ENCODE results near the gene WWP2. TPM values are rescaled to one million over a fixed set of nuclear protein-coding genes. Genes with fewer than 3 reads are reported as not detected.

The WWP2 gene
- total and polyA plus RNA-seq, 2 donors (not counting 3 experiments of a cell fraction or from before 2014, with no cell fraction given), result 17.9 to 44.9 TPM

- peak overlapping the region; percentile 7 for H3K9ac ChIP-seq (replicated peaks; ENCODE audit: extremely low read depth, insufficient read depth, low read length)
- peak overlapping the region; percentile 20 for H3K4me2 ChIP-seq (ENCODE audit: insufficient read depth, low read length)
- H3K9me1 ChIP-seq (replicated peaks; ENCODE audit: control insufficient read depth, extremely low read depth, insufficient read depth, low read length), result no peaks in the 10 kb centered on the region
- H3K4me1 ChIP-seq (ENCODE audit: control insufficient read depth, extremely low read depth, insufficient read depth, low read length), result peaks cover 8% of the 10 kb centered on the region
- no peaks in the 10 kb centered on the region for H3K9me3 ChIP-seq (replicated peaks; ENCODE audit: control insufficient read depth, insufficient read depth, low read length)
- H2AFZ ChIP-seq (ENCODE audit: low read depth, low read length), result peak overlapping the region; percentile 68
- H3K27ac ChIP-seq (ENCODE audit: insufficient read depth, low read depth, low read length), result no peak overlapping the region
- no peaks in the 10 kb centered on the region for H3K27me3 ChIP-seq (ENCODE audit: control insufficient read depth in 2 of 2, insufficient read depth in 2 of 2, low read length in 2 of 2)
- TF ChIP-seq CTCF (IDR thresholded peaks at IDR 0.05; ENCODE audit: extremely low read depth in 1 of 2, insufficient read depth in 1 of 2, low read depth in 1 of 2, low read length in 2 of 2), result no peak
- peak; percentile 46 for TF ChIP-seq POLR2A (IDR thresholded peaks at IDR 0.05; ENCODE audit: low read depth, low read length)
- TF ChIP-seq EZH2 (IDR thresholded peaks at IDR 0.05; ENCODE audit: borderline replicate concordance, low read depth, low read length, severe bottlenecking), result no peak
- no peak for TF ChIP-seq GATA2 (IDR thresholded peaks at IDR 0.05; ENCODE audit: insufficient read depth, insufficient read length, low read depth, low read length)
- peak; percentile 20 for TF ChIP-seq POLR2AphosphoS5 (IDR thresholded peaks at IDR 0.05; ENCODE audit: insufficient read depth, low read depth, low read length)
- no peaks in the 10 kb centered on the region for H4K20me1 ChIP-seq (replicated peaks; ENCODE audit: control insufficient read depth, extremely low read depth, insufficient read depth, low read length)
- peak; percentile 50 for FAIRE-seq
- dilution Hi-C loops (cut with MboI; ENCODE audit: extremely low pct_ligation_motif_present, low sequenced_read_pairs), result no loop called here
- intact Hi-C loops (cut with micrococcal nuclease), result no loop called here
- DNase-seq (ENCODE audit: low read depth, low spot score), result peak; percentile 64
- BruUV-seq (replicated peaks), result no TSS peak
- H3K79me2 ChIP-seq (ENCODE audit: control insufficient read depth, insufficient read depth, low read length), result no peaks in the 10 kb centered on the region
- POLR2A ChIA-PET, result no interaction called here
- peaks cover 0 to 2% of the 10 kb centered on the region in 2 experiments for H3K36me3 ChIP-seq (ENCODE audit: control insufficient read depth in 2 of 2, extremely low read depth in 1 of 2, insufficient read depth in 2 of 2, low read length in 2 of 2)
- H3K4me3 ChIP-seq (replicated peaks in 1 of 3; ENCODE audit: insufficient read depth in 1 of 3, low read depth in 1 of 3, low read length in 3 of 3), result peak overlapping the region in 1 of 3 experiments; percentile 16
- CTCF ChIA-PET, result interaction anchor here (12.4 kb wide), 1 partner anchor 129 kb away, joined by 320 read pairs; no protein-coding TSS in a partner anchor
Measured at GRCh38 chr16:69924777-69925191, 162.7 kb downstream of the WWP2 start.

GRCh38 chr16:69925311-69925710, 163.2 kb downstream of the WWP2 start:
- FAIRE-seq (no peak), DNase-seq (ENCODE audit: low read depth, low spot score) (no peak)
- H3K4me1 ChIP-seq (ENCODE audit: control insufficient read depth, extremely low read depth, insufficient read depth, low read length), result peaks cover 8% of the 10 kb centered on the region
- peak overlapping the region; percentile 7 for H3K9ac ChIP-seq (replicated peaks; ENCODE audit: extremely low read depth, insufficient read depth, low read length)
- no peaks in the 10 kb centered on the region for H3K9me3 ChIP-seq (replicated peaks; ENCODE audit: control insufficient read depth, insufficient read depth, low read length)
- BruUV-seq (replicated peaks), result no TSS peak
- no peaks in the 10 kb centered on the region for H3K9me1 ChIP-seq (replicated peaks; ENCODE audit: control insufficient read depth, extremely low read depth, insufficient read depth, low read length)
- peak overlapping the region; percentile 68 for H2AFZ ChIP-seq (ENCODE audit: low read depth, low read length)
- no peak overlapping the region for H3K27ac ChIP-seq (ENCODE audit: insufficient read depth, low read depth, low read length)
- no peaks in the 10 kb centered on the region for H3K27me3 ChIP-seq (ENCODE audit: control insufficient read depth in 2 of 2, insufficient read depth in 2 of 2, low read length in 2 of 2)
- intact Hi-C loops (cut with micrococcal nuclease) (no loop called here), dilution Hi-C loops (cut with MboI; ENCODE audit: extremely low pct_ligation_motif_present, low sequenced_read_pairs) (no loop called here)
- H4K20me1 ChIP-seq (replicated peaks; ENCODE audit: control insufficient read depth, extremely low read depth, insufficient read depth, low read length), result no peaks in the 10 kb centered on the region
- TF ChIP-seq POLR2A (IDR thresholded peaks at IDR 0.05; ENCODE audit: low read depth, low read length) (no peak), FOS (IDR thresholded peaks at IDR 0.05; ENCODE audit: borderline replicate concordance, insufficient read depth, low read length) (no peak), MAX (IDR thresholded peaks at IDR 0.05; ENCODE audit: insufficient read depth, insufficient read length) (no peak), MYC (IDR thresholded peaks at IDR 0.05; ENCODE audit: low read depth, low read length) (no peak), JUN (IDR thresholded peaks at IDR 0.05; ENCODE audit: borderline replicate concordance, insufficient read depth, insufficient read length, low read depth) (no peak), GATA2 (IDR thresholded peaks at IDR 0.05; ENCODE audit: insufficient read depth, insufficient read length, low read depth, low read length) (no peak), CTCF (IDR thresholded peaks at IDR 0.05; ENCODE audit: extremely low read depth in 1 of 2, insufficient read depth in 1 of 2, low read depth in 1 of 2, low read length in 2 of 2) (no peak), POLR2AphosphoS5 (IDR thresholded peaks at IDR 0.05; ENCODE audit: insufficient read depth, low read depth, low read length) (no peak), EZH2 (IDR thresholded peaks at IDR 0.05; ENCODE audit: borderline replicate concordance, low read depth, low read length, severe bottlenecking) (no peak)
- peak overlapping the region; percentile 20 for H3K4me2 ChIP-seq (ENCODE audit: insufficient read depth, low read length)
- ChIA-PET POLR2A (no interaction called here), CTCF (interaction anchor here (12.4 kb wide), 1 partner anchor 129 kb away, joined by 320 read pairs; no protein-coding TSS in a partner anchor)
- no peaks in the 10 kb centered on the region for H3K36me3 ChIP-seq (ENCODE audit: control insufficient read depth in 2 of 2, extremely low read depth in 1 of 2, insufficient read depth in 2 of 2, low read length in 2 of 2)
- H3K79me2 ChIP-seq (ENCODE audit: control insufficient read depth, insufficient read depth, low read length), result no peaks in the 10 kb centered on the region
- H3K4me3 ChIP-seq (replicated peaks in 1 of 3; ENCODE audit: insufficient read depth in 1 of 3, low read depth in 1 of 3, low read length in 3 of 3), result no peak overlapping the region

Data from endothelial cell of umbilical vein (primary cell).